H1 (cell line): ENCODE measurements around the gene POLR3A. TPM values are rescaled to one million over a fixed set of nuclear protein-coding genes. Genes with fewer than 3 reads are reported as not detected.

ENCODE experiments used
- CTCF ChIA-PET: fragments of 300-600 bp; sonication (Branson Sonifier 250); formaldehyde crosslinking; loops from one replicate; lab custom pipeline; 2021; ENCODE audit not compliant: partially characterized antibody; lab: Charles Lee
- POLR2A ChIA-PET: fragments of 300-600 bp; sonication (Branson Sonifier 250); formaldehyde crosslinking; loops from one replicate; lab custom pipeline; 2021; ENCODE audit warnings: inconsistent platforms; ENCODE audit not compliant: partially characterized antibody; lab: Charles Lee
- DNase-seq, 2 experiments: peaks; one replicate each; pipeline versions ENCODE4 v3.0.0 to v3.0.0-alpha.2; 2010 to 2022; ENCODE audit warnings: low spot score in 2 of 2, low read depth in 1 of 2, mixed read lengths in 1 of 2
- FAIRE-seq: peaks from 2 replicates; lab custom pipeline; 2011; peaks lifted over from hg19 to GRCh38; lab: Jason Lieb, UNC
- H2AFZ ChIP-seq: 2 replicates; pipeline ENCODE4 v1.8.1; 2012; ENCODE audit warnings: low read length, inconsistent platforms
- H2AK5ac ChIP-seq: 2 replicates; pipeline ENCODE4 v1.6.1; 2013; ENCODE audit warnings: low read depth, low read length
- H2BK120ac ChIP-seq: replicated peaks from 2 replicates; pipeline ENCODE3; 2013; ENCODE audit warnings: low read depth, low read length, inconsistent platforms
- H2BK12ac ChIP-seq: 2 replicates; pipeline ENCODE4 v1.6.1; 2013; ENCODE audit warnings: low read depth, low read length
- H2BK15ac ChIP-seq: 2 replicates; pipeline ENCODE4 v1.6.1; 2013; ENCODE audit warnings: low read length
- H2BK20ac ChIP-seq: 2 replicates; pipeline ENCODE4 v1.6.1; 2013; ENCODE audit warnings: low read length
- H2BK5ac ChIP-seq: 2 replicates; pipeline ENCODE4 v1.6.1; 2013; ENCODE audit warnings: low read depth, low read length
- H3K14ac ChIP-seq: 2 replicates; pipeline ENCODE4 v1.6.1; 2013; ENCODE audit warnings: inconsistent platforms; ENCODE audit not compliant: insufficient read length
- H3K18ac ChIP-seq: 2 replicates; pipeline ENCODE4 v1.6.1; 2013; ENCODE audit warnings: low read length; ENCODE audit errors: extremely low read depth
- H3K23ac ChIP-seq: 2 replicates; pipeline ENCODE4 v1.6.1; 2013; ENCODE audit warnings: inconsistent platforms; ENCODE audit not compliant: insufficient read length
- H3K23me2 ChIP-seq: 2 replicates; pipeline ENCODE4 v1.6.1; 2013; ENCODE audit warnings: low read depth, low read length
- H3K27ac ChIP-seq: 2 replicates; pipeline ENCODE4 v1.6.1; 2011; ENCODE audit warnings: low read depth, low read length, inconsistent platforms
- H3K27me3 ChIP-seq, 4 experiments: replicated peaks in 1 of 4; 1 replicate in 1 of 4; 2 replicates in 3 of 4; pipeline versions ENCODE4 v1.6.1 to v1.8.1; 2011 to 2013; ENCODE audit warnings: low read length in 3 of 4, mild to moderate bottlenecking in 3 of 4, inconsistent platforms in 2 of 4, mixed read lengths in 2 of 4, moderate library complexity in 1 of 4; ENCODE audit not compliant: control insufficient read depth in 3 of 4, insufficient read depth in 3 of 4; ENCODE audit errors: extremely low read depth in 1 of 4
- H3K36me3 ChIP-seq, 4 experiments: 2 replicates each; pipeline versions ENCODE4 v1.6.1 to v1.8.1; 2011 to 2013; ENCODE audit warnings: mild to moderate bottlenecking in 4 of 4, low read length in 3 of 4, moderate library complexity in 2 of 4, control low read depth in 1 of 4, inconsistent platforms in 1 of 4; ENCODE audit not compliant: insufficient read depth in 4 of 4, control insufficient read depth in 2 of 4
- H3K4ac ChIP-seq: replicated peaks from 2 replicates; pipeline ENCODE3; 2013; ENCODE audit warnings: low read length, low read depth, mixed read lengths, inconsistent platforms; ENCODE audit not compliant: insufficient read length
- H3K4me1 ChIP-seq, 4 experiments: replicated peaks in 1 of 4; 1 replicate in 1 of 4; 2 replicates in 3 of 4; pipeline versions ENCODE4 v1.6.1 to v1.8.1; 2011 to 2013; ENCODE audit warnings: low read length in 3 of 4, inconsistent platforms in 2 of 4, mixed read lengths in 1 of 4; ENCODE audit not compliant: insufficient read depth in 4 of 4, control insufficient read depth in 3 of 4
- H3K4me2 ChIP-seq, 2 experiments: 2 replicates each; pipeline versions ENCODE4 v1.6.1 to v1.8.1; 2011 to 2013; ENCODE audit warnings: low read depth in 2 of 2, low read length in 2 of 2, control low read depth in 1 of 2, inconsistent platforms in 1 of 2, mild to moderate bottlenecking in 1 of 2; ENCODE audit not compliant: insufficient read depth in 1 of 2
- H3K4me3 ChIP-seq, 4 experiments: fragments of 200-600, 300-600 bp in 1 of 4; sonication (generic), shearing (Covaris generic), sonication (Bioruptor Twin) in 1 of 4; 2 replicates each; pipeline versions ENCODE4 v1.5.1 to v1.8.1; 2011 to 2016; ENCODE audit warnings: low read length in 4 of 4, low read depth in 3 of 4, control low read depth in 2 of 4, inconsistent platforms in 2 of 4, mild to moderate bottlenecking in 2 of 4, mixed read lengths in 1 of 4, moderate library complexity in 1 of 4; ENCODE audit not compliant: insufficient read depth in 2 of 4; ENCODE audit errors: extremely low read depth in 1 of 4
- H3K56ac ChIP-seq: replicated peaks from 2 replicates; pipeline ENCODE3; 2013; ENCODE audit warnings: low read depth, mild to moderate bottlenecking, mixed read lengths, low read length, inconsistent platforms; ENCODE audit not compliant: insufficient read length
- H3K79me1 ChIP-seq: 2 replicates; pipeline ENCODE4 v1.6.1; 2013; ENCODE audit warnings: low read depth, low read length, control low read depth
- H3K79me2 ChIP-seq, 2 experiments: 2 replicates each; pipeline versions ENCODE4 v1.6.1 to v1.8.1; 2012 to 2013; ENCODE audit warnings: low read length in 2 of 2, mild to moderate bottlenecking in 2 of 2, inconsistent platforms in 1 of 2; ENCODE audit not compliant: insufficient read depth in 2 of 2, control insufficient read depth in 1 of 2
- H3K9ac ChIP-seq, 4 experiments: replicated peaks in 1 of 4; 1 replicate in 1 of 4; 2 replicates in 3 of 4; pipeline versions ENCODE4 v1.6.1 to v1.8.1; 2011 to 2013; ENCODE audit warnings: low read depth in 3 of 4, low read length in 3 of 4, control low read depth in 2 of 4, mild to moderate bottlenecking in 2 of 4, moderate library complexity in 2 of 4, inconsistent platforms in 1 of 4; ENCODE audit errors: extremely low read depth in 1 of 4
- H3K9me3 ChIP-seq, 2 experiments: 2 replicates each; pipeline versions ENCODE4 v1.6.1 to v1.8.1; 2012 to 2013; ENCODE audit warnings: mild to moderate bottlenecking in 2 of 2, moderate library complexity in 2 of 2, control low read depth in 1 of 2, inconsistent platforms in 1 of 2, low read depth in 1 of 2, low read length in 1 of 2, mixed read lengths in 1 of 2; ENCODE audit not compliant: insufficient read depth in 2 of 2
- H4K20me1 ChIP-seq, 2 experiments: replicated peaks in 1 of 2; 2 replicates each; pipeline versions ENCODE3 to v1.8.1; 2011 to 2013; ENCODE audit warnings: inconsistent platforms in 2 of 2, low read length in 2 of 2, mild to moderate bottlenecking in 1 of 2; ENCODE audit not compliant: insufficient read depth in 2 of 2, control insufficient read depth in 1 of 2
- H4K5ac ChIP-seq: 2 replicates; pipeline ENCODE4 v1.6.1; 2013; ENCODE audit warnings: low read length, low read depth, mixed read lengths, inconsistent platforms; ENCODE audit not compliant: insufficient read length
- H4K8ac ChIP-seq: 2 replicates; pipeline ENCODE4 v1.8.0; 2013; ENCODE audit warnings: mild to moderate bottlenecking, moderate library complexity, low read length, inconsistent platforms; ENCODE audit not compliant: insufficient read depth; ENCODE audit errors: extremely low read depth
- H4K91ac ChIP-seq: replicated peaks from 2 replicates; pipeline ENCODE3; 2013; ENCODE audit warnings: low read length, mixed read lengths, inconsistent platforms; ENCODE audit not compliant: insufficient read length
- CHD2 ChIP-seq: IDR thresholded peaks from 2 replicates; pipeline ENCODE4 v1.6.1; 2012; ENCODE audit warnings: low read length, improper control_type of control experiment
- EZH2 ChIP-seq: fragments of 200-600 bp; sonication (generic); IDR thresholded peaks from 2 replicates; pipeline ENCODE4 v1.7.1; 2012; ENCODE audit warnings: low read depth, mild to moderate bottlenecking, moderate library complexity, low read length, inconsistent platforms; ENCODE audit not compliant: severe bottlenecking
- NRF1 ChIP-seq: IDR thresholded peaks from 2 replicates; pipeline ENCODE4 v1.6.1; 2011; ENCODE audit warnings: mild to moderate bottlenecking, low read depth, low read length, improper control_type of control experiment
- POU5F1 ChIP-seq: IDR thresholded peaks from 2 replicates; pipeline ENCODE4 v1.6.1; 2011; ENCODE audit warnings: low read depth, mild to moderate bottlenecking, low read length, moderate library complexity
- SAP30 ChIP-seq: fragments of 300-600 bp; sonication (generic); IDR thresholded peaks from 2 replicates; pipeline ENCODE4 v1.7.1; 2012; ENCODE audit warnings: low read length, moderate library complexity, mild to moderate bottlenecking, inconsistent platforms; ENCODE audit not compliant: insufficient read depth, insufficient replicate concordance
- SIN3A ChIP-seq, 2 experiments: IDR thresholded peaks in 1 of 2; conservative IDR thresholded peaks in 1 of 2; 2 replicates each; pipeline ENCODE4 v1.6.1; 2011 to 2012; ENCODE audit warnings: low read length in 2 of 2, improper control_type of control experiment in 1 of 2, low read depth in 1 of 2, mild to moderate bottlenecking in 1 of 2
- SIX5 ChIP-seq: IDR thresholded peaks from 2 replicates; pipeline ENCODE4 v1.6.1; 2011; ENCODE audit warnings: mild to moderate bottlenecking, low read depth, low read length
- WGBS, 2 experiments: shearing (Covaris generic) in 1 of 2; methylation state at CpG; one replicate each; pipeline versions ENCODE4 v1.1.6 to v1.1.7; 2013 to 2015; ENCODE audit warnings: low lambda C conversion rate in 2 of 2, mixed read lengths in 2 of 2, inconsistent platforms in 1 of 2, low coverage in 1 of 2, missing lambda C conversion rate in 1 of 2; ENCODE audit not compliant: insufficient replicate concordance in 2 of 2, insufficient coverage in 1 of 2, insufficient read length in 1 of 2; ENCODE audit errors: extremely low coverage in 1 of 2, missing lambda C conversion rate in 1 of 2; 5-methylcytosine and 5-hydroxymethylcytosine counted together
- polyA plus RNA-seq, 7 experiments: library from polyadenylated mRNA; depleted of rRNA in 3 of 7; stranded (reverse) in 5 of 7; unstranded in 2 of 7; fragments of >200 nt in 5 of 7; fragments of 200-250 nt in 2 of 7; gene quantifications; 1 replicate in 5 of 7; 2 replicates in 1 of 7; 4 replicates in 1 of 7; pipeline versions ENCODE4 v1.2.1 to v1.2.3, GENCODE V29; 2011 to 2013; ENCODE audit warnings: missing spikeins in 2 of 7, mixed read lengths in 2 of 7
- total RNA-seq: library from RNA; stranded (reverse); fragmentation: NEBNext Ultra II Directional; extraction: Animal tissue kit (Norgen Biotek cat#: 25700); gene quantifications from 2 replicates; pipeline ENCODE4 v1.2.1, GENCODE V29; 2021
- TF ChIP-seq, protein P1 (sequence below), 3 experiments: IDR thresholded peaks; 1 replicate in 2 of 3; 2 replicates in 1 of 3; pipeline versions ENCODE4 v1.5.1 to v1.6.1; 2011; ENCODE audit warnings: low read length in 3 of 3, mild to moderate bottlenecking in 3 of 3, inconsistent platforms in 2 of 3, low read depth in 1 of 3, moderate library complexity in 1 of 3; ENCODE audit not compliant: insufficient read depth in 1 of 3; ENCODE audit errors: control extremely low read depth in 1 of 3
- TF ChIP-seq, protein P2 (sequence below): IDR thresholded peaks from 2 replicates; pipeline ENCODE4 v1.6.1; 2011; ENCODE audit warnings: low read length, improper control_type of control experiment

Gene POLR3A
- total and polyA plus RNA-seq, 2 of the 8 experiments (the other 6 are each of a cell fraction or from before 2014, with no cell fraction given): 11.3 to 38.6 TPM

DNA sequence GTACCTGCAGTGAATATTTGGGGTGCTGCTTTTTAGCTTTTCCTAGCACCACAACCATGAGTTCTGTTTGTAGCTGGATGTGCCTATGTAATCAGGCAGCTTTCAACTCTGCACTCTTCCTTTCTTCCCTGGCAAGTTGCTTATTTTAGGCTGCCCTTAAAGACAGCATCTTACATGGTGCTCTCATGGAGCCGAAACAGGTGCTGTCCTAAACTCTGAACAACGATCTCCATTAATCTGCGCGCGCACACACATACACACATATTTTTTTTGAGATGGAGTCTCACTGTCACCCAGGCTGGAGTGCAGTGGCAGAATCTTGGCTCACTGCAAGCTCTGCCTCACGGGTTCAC is 13.4 kb upstream of the POLR3A start:
- H2BK120ac ChIP-seq: no peak overlapping the region
- FAIRE-seq: no peak
- no peaks in the 10 kb centered on the region for H3K9me3 ChIP-seq
- POLR2A ChIA-PET: interaction anchor here (0.7 to 5.8 kb wide), 21 partner anchors 8 to 517 kb away, joined by 3 to 41 read pairs (median 4); partner anchors contain the start of genes POLR3A and RPS24
- no peak overlapping the region for H2BK12ac ChIP-seq
- H2BK5ac ChIP-seq: no peak overlapping the region
- peaks cover 5 to 24% (median 20%) of the 10 kb centered on the region in 4 experiments for H3K4me1 ChIP-seq
- H3K14ac ChIP-seq: no peak overlapping the region
- H2BK15ac ChIP-seq: no peak overlapping the region
- 95% methylated on average over 6 of the region's 6 CpGs; no CpG with 5 or more reads in 1 of the 2 experiments for WGBS, 2 experiments
- H3K23me2 ChIP-seq: no peaks in the 10 kb centered on the region; the same call in 1 of the 2 replicates
- no peak overlapping the region for H4K5ac ChIP-seq
- no peaks in the 10 kb centered on the region; a peak in 1 of 7 replicates for H3K27me3 ChIP-seq
- CTCF ChIA-PET: interaction anchor here (0.7 to 2.2 kb wide), 3 partner anchors 12 to 85 kb away, joined by 3 to 5 read pairs (median 4); no protein-coding TSS in a partner anchor
- H3K4me2 ChIP-seq: no peak overlapping the region
- H2AFZ ChIP-seq: no peak overlapping the region
- no peak overlapping the region for H3K56ac ChIP-seq
- H3K79me2 ChIP-seq: peaks cover 0 to 38% of the 10 kb centered on the region in 2 experiments; a peak in 3 of 4 replicates
- H3K4ac ChIP-seq: no peak overlapping the region
- peaks cover 22 to 53% (median 46%) of the 10 kb centered on the region in 4 experiments for H3K36me3 ChIP-seq
- 0 out of 2 replicates have a peak, but pooled peaks cover 9% of the 10 kb centered on the region for H3K79me1 ChIP-seq
- no peak overlapping the region for H4K91ac ChIP-seq
- no peak for DNase-seq
- H2BK20ac ChIP-seq: no peak overlapping the region
- no peak overlapping the region for H4K8ac ChIP-seq
- no peak overlapping the region for H3K27ac ChIP-seq
- no peak overlapping the region for H3K4me3 ChIP-seq
- H3K23ac ChIP-seq: no peak overlapping the region
- H2AK5ac ChIP-seq: no peak overlapping the region
- H3K18ac ChIP-seq: no peak overlapping the region
- H3K9ac ChIP-seq: no peak overlapping the region
- H4K20me1 ChIP-seq: peaks cover 16 to 36% of the 10 kb centered on the region in 2 experiments
- TF ChIP-seq POU5F1 (no peak), EZH2 (no peak), CHD2 (no peak), SIN3A (conservative IDR thresholded peaks at IDR 0.05 in 1 of 2, IDR thresholded peaks at IDR 0.05 in 1 of 2; ENCODE audit: low read depth in 1 of 2, low read length in 2 of 2) (no peak), SIX5 (no peak), NRF1 (no peak), SAP30 (no peak)
- TF ChIP-seq, protein P1, sequence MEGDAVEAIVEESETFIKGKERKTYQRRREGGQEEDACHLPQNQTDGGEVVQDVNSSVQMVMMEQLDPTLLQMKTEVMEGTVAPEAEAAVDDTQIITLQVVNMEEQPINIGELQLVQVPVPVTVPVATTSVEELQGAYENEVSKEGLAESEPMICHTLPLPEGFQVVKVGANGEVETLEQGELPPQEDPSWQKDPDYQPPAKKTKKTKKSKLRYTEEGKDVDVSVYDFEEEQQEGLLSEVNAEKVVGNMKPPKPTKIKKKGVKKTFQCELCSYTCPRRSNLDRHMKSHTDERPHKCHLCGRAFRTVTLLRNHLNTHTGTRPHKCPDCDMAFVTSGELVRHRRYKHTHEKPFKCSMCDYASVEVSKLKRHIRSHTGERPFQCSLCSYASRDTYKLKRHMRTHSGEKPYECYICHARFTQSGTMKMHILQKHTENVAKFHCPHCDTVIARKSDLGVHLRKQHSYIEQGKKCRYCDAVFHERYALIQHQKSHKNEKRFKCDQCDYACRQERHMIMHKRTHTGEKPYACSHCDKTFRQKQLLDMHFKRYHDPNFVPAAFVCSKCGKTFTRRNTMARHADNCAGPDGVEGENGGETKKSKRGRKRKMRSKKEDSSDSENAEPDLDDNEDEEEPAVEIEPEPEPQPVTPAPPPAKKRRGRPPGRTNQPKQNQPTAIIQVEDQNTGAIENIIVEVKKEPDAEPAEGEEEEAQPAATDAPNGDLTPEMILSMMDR (IDR thresholded peaks at IDR 0.05; ENCODE audit: control extremely low read depth in 1 of 3, insufficient read depth in 1 of 3, low read depth in 1 of 3, low read length in 3 of 3): no peak
- TF ChIP-seq, protein P2, sequence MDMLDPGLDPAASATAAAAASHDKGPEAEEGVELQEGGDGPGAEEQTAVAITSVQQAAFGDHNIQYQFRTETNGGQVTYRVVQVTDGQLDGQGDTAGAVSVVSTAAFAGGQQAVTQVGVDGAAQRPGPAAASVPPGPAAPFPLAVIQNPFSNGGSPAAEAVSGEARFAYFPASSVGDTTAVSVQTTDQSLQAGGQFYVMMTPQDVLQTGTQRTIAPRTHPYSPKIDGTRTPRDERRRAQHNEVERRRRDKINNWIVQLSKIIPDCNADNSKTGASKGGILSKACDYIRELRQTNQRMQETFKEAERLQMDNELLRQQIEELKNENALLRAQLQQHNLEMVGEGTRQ: no peak
